H1 (cell line): ENCODE data around the gene SPSB3. TPM values are rescaled to one million over a fixed set of nuclear protein-coding genes. Genes with fewer than 3 reads are reported as not detected.

Source experiments
- CHD7 ChIP-seq: fragments of 300-600 bp; sonication (generic); IDR thresholded peaks from 2 replicates; pipeline ENCODE4 v1.7.1; 2012; ENCODE audit warnings: low read length, moderate library complexity, mild to moderate bottlenecking, inconsistent platforms; ENCODE audit not compliant: insufficient replicate concordance
- FOSL1 ChIP-seq: IDR thresholded peaks from 2 replicates; pipeline ENCODE4 v1.6.1; 2011; ENCODE audit warnings: mild to moderate bottlenecking, low read depth, low read length, moderate library complexity; ENCODE audit not compliant: insufficient read depth
- SRF ChIP-seq: IDR thresholded peaks from 2 replicates; pipeline ENCODE4 v1.6.1; 2011; ENCODE audit warnings: mild to moderate bottlenecking, low read depth, low read length, moderate library complexity
- polyA plus RNA-seq, 7 experiments: library from polyadenylated mRNA; depleted of rRNA in 3 of 7; stranded (reverse) in 5 of 7; unstranded in 2 of 7; fragments of >200 nt in 5 of 7; fragments of 200-250 nt in 2 of 7; gene quantifications; 1 replicate in 5 of 7; 2 replicates in 1 of 7; 4 replicates in 1 of 7; pipeline versions ENCODE4 v1.2.1 to v1.2.3, GENCODE V29; 2011 to 2013; ENCODE audit warnings: missing spikeins in 2 of 7, mixed read lengths in 2 of 7
- total RNA-seq: library from RNA; stranded (reverse); fragmentation: NEBNext Ultra II Directional; extraction: Animal tissue kit (Norgen Biotek cat#: 25700); gene quantifications from 2 replicates; pipeline ENCODE4 v1.2.1, GENCODE V29; 2021

SPSB3 gene
- total and polyA plus RNA-seq, 2 of the 8 experiments (the other 6 are each of a cell fraction or from before 2014, with no cell fraction given) = 22.5 to 37.8 TPM

DNA sequence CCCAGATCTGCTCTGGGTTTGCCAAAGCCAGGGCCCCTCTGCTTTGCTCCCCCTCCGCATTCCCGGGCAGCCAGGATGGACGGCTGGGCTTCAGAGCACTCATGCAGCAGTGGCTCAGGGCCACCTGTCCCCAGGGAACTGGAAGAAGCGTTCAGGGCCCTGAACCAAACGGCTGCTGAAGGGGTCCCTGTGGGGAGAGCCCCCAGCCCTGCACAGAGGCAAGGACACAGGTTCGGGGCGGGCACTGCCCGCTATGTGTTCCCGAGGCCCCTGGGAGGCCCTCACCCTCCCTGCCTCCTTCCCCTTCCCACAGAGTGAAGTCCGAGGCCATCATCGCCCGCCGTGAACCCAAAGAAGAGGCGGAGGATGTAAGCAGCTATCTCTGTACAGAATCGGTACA is 21.5 kb downstream of the SPSB3 start (continued):
- TF ChIP-seq SRF (no peak), FOSL1 (no peak), CHD7 (no peak)
